ENCODE data around the gene PGR.

DNA sequence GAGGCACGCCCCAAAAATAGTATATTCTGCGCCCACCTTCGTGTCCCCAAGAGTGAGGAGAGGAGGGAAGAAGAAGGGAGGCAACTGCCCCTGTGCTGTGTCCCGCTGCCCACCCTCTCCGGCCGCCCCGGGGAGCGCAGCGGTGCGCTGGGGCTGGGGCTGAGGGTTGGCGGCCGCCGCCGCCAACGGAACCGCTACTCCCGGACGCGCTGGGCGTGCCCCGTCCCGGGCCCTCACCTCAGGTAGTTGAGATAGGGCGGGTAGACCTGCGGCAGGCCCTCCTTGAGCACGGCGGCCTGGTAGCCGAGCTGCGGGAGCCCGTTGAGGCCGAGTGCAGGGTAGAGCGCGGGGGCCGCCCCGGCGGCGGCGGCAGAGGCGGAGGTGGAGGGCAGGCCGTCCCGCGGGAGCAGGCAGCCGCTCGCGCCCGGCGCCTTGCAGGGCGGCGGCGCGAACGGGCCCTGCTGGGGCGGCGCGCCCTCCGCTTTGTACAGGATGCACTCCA lies 2.4 kb downstream of the PGR start:
- TF ChIP-seq, protein P1, sequence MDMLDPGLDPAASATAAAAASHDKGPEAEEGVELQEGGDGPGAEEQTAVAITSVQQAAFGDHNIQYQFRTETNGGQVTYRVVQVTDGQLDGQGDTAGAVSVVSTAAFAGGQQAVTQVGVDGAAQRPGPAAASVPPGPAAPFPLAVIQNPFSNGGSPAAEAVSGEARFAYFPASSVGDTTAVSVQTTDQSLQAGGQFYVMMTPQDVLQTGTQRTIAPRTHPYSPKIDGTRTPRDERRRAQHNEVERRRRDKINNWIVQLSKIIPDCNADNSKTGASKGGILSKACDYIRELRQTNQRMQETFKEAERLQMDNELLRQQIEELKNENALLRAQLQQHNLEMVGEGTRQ (IDR thresholded peaks at IDR 0.05; ENCODE audit: low read length): no peak
- TF ChIP-seq FOSL1 (IDR thresholded peaks at IDR 0.05; ENCODE audit: insufficient read depth, low read depth, low read length): no peak
- no peak for TF ChIP-seq GABPA (IDR thresholded peaks at IDR 0.05; ENCODE audit: borderline replicate concordance, insufficient read depth, low read length)
- TF ChIP-seq POLR2A (IDR thresholded peaks at IDR 0.05; ENCODE audit: control extremely low read depth in 1 of 2, low read depth in 2 of 2, low read length in 2 of 2): no peak
- peak; percentile 73 for TF ChIP-seq EZH2 (IDR thresholded peaks at IDR 0.05; ENCODE audit: low read depth, low read length, severe bottlenecking)
- TF ChIP-seq, protein P2, sequence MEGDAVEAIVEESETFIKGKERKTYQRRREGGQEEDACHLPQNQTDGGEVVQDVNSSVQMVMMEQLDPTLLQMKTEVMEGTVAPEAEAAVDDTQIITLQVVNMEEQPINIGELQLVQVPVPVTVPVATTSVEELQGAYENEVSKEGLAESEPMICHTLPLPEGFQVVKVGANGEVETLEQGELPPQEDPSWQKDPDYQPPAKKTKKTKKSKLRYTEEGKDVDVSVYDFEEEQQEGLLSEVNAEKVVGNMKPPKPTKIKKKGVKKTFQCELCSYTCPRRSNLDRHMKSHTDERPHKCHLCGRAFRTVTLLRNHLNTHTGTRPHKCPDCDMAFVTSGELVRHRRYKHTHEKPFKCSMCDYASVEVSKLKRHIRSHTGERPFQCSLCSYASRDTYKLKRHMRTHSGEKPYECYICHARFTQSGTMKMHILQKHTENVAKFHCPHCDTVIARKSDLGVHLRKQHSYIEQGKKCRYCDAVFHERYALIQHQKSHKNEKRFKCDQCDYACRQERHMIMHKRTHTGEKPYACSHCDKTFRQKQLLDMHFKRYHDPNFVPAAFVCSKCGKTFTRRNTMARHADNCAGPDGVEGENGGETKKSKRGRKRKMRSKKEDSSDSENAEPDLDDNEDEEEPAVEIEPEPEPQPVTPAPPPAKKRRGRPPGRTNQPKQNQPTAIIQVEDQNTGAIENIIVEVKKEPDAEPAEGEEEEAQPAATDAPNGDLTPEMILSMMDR (IDR thresholded peaks at IDR 0.05; ENCODE audit: control extremely low read depth in 1 of 3, insufficient read depth in 1 of 3, low read depth in 1 of 3, low read length in 3 of 3): no peak
- no peak for TF ChIP-seq ZNF274 (IDR thresholded peaks at IDR 0.05; ENCODE audit: borderline replicate concordance, extremely low read depth, low read length)
- no peak for TF ChIP-seq HDAC6 (IDR thresholded peaks at IDR 0.05; ENCODE audit: low read depth, low read length)
- TF ChIP-seq SIX5 (IDR thresholded peaks at IDR 0.05; ENCODE audit: low read depth, low read length): no peak
- no peak for TF ChIP-seq POLR2AphosphoS5 (IDR thresholded peaks at IDR 0.05; ENCODE audit: low read depth, low read length)
